WTC11 (cell line): ENCODE measurements around the gene RGS16. TPM values are rescaled to one million over a fixed set of nuclear protein-coding genes. Genes with fewer than 3 reads are reported as not detected.

Source experiments
- ATAC-seq: fragments of 200-7000 bp; cut with Tn5 transposase; 2 replicates; pipeline ENCODE4 v1.10.0; 2021; ENCODE audit warnings: mild to moderate bottlenecking, moderate library complexity
- CTCF ChIA-PET: fragments of 300-600 bp; sonication (Branson Sonifier 250); formaldehyde crosslinking; loops from one replicate; lab custom pipeline; 2021; ENCODE audit warnings: antibody characterized with exemption; lab: Charles Lee
- POLR2A ChIA-PET: fragments of 350-600 bp; sonication (Branson Sonifier 250); formaldehyde crosslinking; loops from one replicate; lab custom pipeline; 2021; ENCODE audit warnings: antibody characterized with exemption; lab: Charles Lee
- DNase-seq: peaks from one replicate; pipeline ENCODE4 v3.0.0; 2021; ENCODE audit warnings: low spot score
- H3K27ac Mint-ChIP-seq: 2 replicates; pipeline ENCODE4 v1.8.0; 2021; ENCODE audit warnings: mixed read lengths
- H3K27me3 Mint-ChIP-seq: 2 replicates; pipeline ENCODE4 v1.8.0; 2021; ENCODE audit warnings: low read depth, mild to moderate bottlenecking, moderate library complexity, mixed read lengths
- H3K36me3 Mint-ChIP-seq: 2 replicates; pipeline ENCODE4 v1.8.0; 2021; ENCODE audit warnings: mixed read lengths
- H3K4me1 Mint-ChIP-seq: 2 replicates; pipeline ENCODE4 v1.8.0; 2022; ENCODE audit warnings: mixed read lengths
- H3K4me3 Mint-ChIP-seq: 2 replicates; pipeline ENCODE4 v1.8.0; 2021; ENCODE audit warnings: mild to moderate bottlenecking, moderate library complexity, mixed read lengths
- H3K9me3 Mint-ChIP-seq: 2 replicates; pipeline ENCODE4 v1.8.0; 2021; ENCODE audit warnings: mixed read lengths
- CTCF ChIP-seq: fragments of 200-600 bp; IDR thresholded peaks from 2 replicates; pipeline ENCODE4 v1.8.0; 2022; ENCODE audit warnings: antibody characterized with exemption
- ERG ChIP-seq: fragments of 250-450 bp; sonication (Bioruptor Pico); IDR thresholded peaks from 2 replicates; pipeline ENCODE4 v1.8.0; 2021; ENCODE audit warnings: mild to moderate bottlenecking
- ESRRA ChIP-seq: sonication (generic); formaldehyde crosslinking; IDR thresholded peaks from 2 replicates; pipeline ENCODE4 v1.8.1; 2022; ENCODE audit warnings: mild to moderate bottlenecking, missing genetic modification reagents, borderline replicate concordance
- FOXK1 ChIP-seq: sonication (generic); formaldehyde crosslinking; IDR thresholded peaks from 2 replicates; pipeline ENCODE4 v1.8.0; 2022; ENCODE audit warnings: mild to moderate bottlenecking, moderate library complexity, missing genetic modification reagents
- FOXP1 ChIP-seq: sonication (generic); formaldehyde crosslinking; IDR thresholded peaks from 2 replicates; pipeline ENCODE4 v1.8.0; 2022; ENCODE audit warnings: missing genetic modification reagents, mild to moderate bottlenecking, moderate library complexity, borderline replicate concordance
- JUN ChIP-seq: sonication (generic); formaldehyde crosslinking; IDR thresholded peaks from 2 replicates; pipeline ENCODE4 v1.8.0; 2023; ENCODE audit warnings: mild to moderate bottlenecking, missing genetic modification reagents
- NR2C2 ChIP-seq: sonication (generic); formaldehyde crosslinking; IDR thresholded peaks from 2 replicates; pipeline ENCODE4 v1.8.0; 2022; ENCODE audit warnings: mild to moderate bottlenecking, missing genetic modification reagents
- PRRX2 ChIP-seq: fragments of 250-450 bp; sonication (Bioruptor Pico); IDR thresholded peaks from 2 replicates; pipeline ENCODE4 v1.8.0; 2021; ENCODE audit warnings: mild to moderate bottlenecking
- RELA ChIP-seq: sonication (generic); formaldehyde crosslinking; IDR thresholded peaks from 2 replicates; pipeline ENCODE4 v1.8.1; 2022; ENCODE audit warnings: missing genetic modification reagents, mild to moderate bottlenecking, borderline replicate concordance
- SMAD3 ChIP-seq: sonication (generic); formaldehyde crosslinking; IDR thresholded peaks from 2 replicates; pipeline ENCODE4 v1.8.0; 2022; ENCODE audit warnings: missing genetic modification reagents, mild to moderate bottlenecking, borderline replicate concordance
- SMAD4 ChIP-seq: sonication (generic); formaldehyde crosslinking; IDR thresholded peaks from 2 replicates; pipeline ENCODE4 v1.8.0; 2022; ENCODE audit warnings: mild to moderate bottlenecking, missing genetic modification reagents
- TEAD4 ChIP-seq: sonication (generic); formaldehyde crosslinking; IDR thresholded peaks from 2 replicates; pipeline ENCODE4 v1.8.0; 2022; ENCODE audit warnings: mild to moderate bottlenecking, missing genetic modification reagents
- USF1 ChIP-seq: sonication (generic); formaldehyde crosslinking; IDR thresholded peaks from 2 replicates; pipeline ENCODE4 v1.8.0; 2022; ENCODE audit warnings: mild to moderate bottlenecking, missing genetic modification reagents
- ZNF138 ChIP-seq: sonication (generic); formaldehyde crosslinking; conservative IDR thresholded peaks from 2 replicates; pipeline ENCODE4 v1.8.1; 2022; ENCODE audit warnings: mild to moderate bottlenecking, moderate library complexity, missing genetic modification reagents
- ZNF232 ChIP-seq: sonication (generic); formaldehyde crosslinking; IDR thresholded peaks from 2 replicates; pipeline ENCODE4 v1.8.0; 2022; ENCODE audit warnings: mild to moderate bottlenecking, missing genetic modification reagents
- ZNF281 ChIP-seq: sonication (generic); formaldehyde crosslinking; IDR thresholded peaks from 2 replicates; pipeline ENCODE4 v1.8.0; 2023; ENCODE audit warnings: mild to moderate bottlenecking, missing genetic modification reagents
- ZNF396 ChIP-seq: fragments of 250-450 bp; sonication (Bioruptor Pico); IDR thresholded peaks from 2 replicates; pipeline ENCODE4 v1.8.0; 2021; ENCODE audit warnings: mild to moderate bottlenecking, moderate library complexity, borderline replicate concordance
- ZNF423 ChIP-seq: fragments of 250-450 bp; sonication (Bioruptor Pico); IDR thresholded peaks from 2 replicates; pipeline ENCODE4 v2.1.2; 2022; ENCODE audit warnings: mild to moderate bottlenecking, moderate library complexity
- total RNA-seq: library from RNA; stranded (reverse); gene quantifications from 3 replicates; pipeline ENCODE4 v1.2.3, GENCODE V29; 2021
- TF ChIP-seq, protein P1 (sequence below): sonication (generic); formaldehyde crosslinking; IDR thresholded peaks from 2 replicates; pipeline ENCODE4 v1.8.1; 2022; ENCODE audit warnings: mild to moderate bottlenecking, missing genetic modification reagents, moderate library complexity, borderline replicate concordance
- TF ChIP-seq, protein P2 (sequence below): sonication (generic); formaldehyde crosslinking; conservative IDR thresholded peaks from 2 replicates; pipeline ENCODE4 v1.8.1; 2023; ENCODE audit warnings: mild to moderate bottlenecking, low read depth, missing genetic modification reagents, moderate library complexity
- TF ChIP-seq, protein P3 (sequence below): sonication (generic); formaldehyde crosslinking; IDR thresholded peaks from 2 replicates; pipeline ENCODE4 v1.8.0; 2022; ENCODE audit warnings: mild to moderate bottlenecking, missing genetic modification reagents

Gene RGS16
- total RNA-seq, 1 experiment from 2014 or later: 17.8 TPM

GRCh38 chr1:182596934-182597333, 7.3 kb downstream of the RGS16 start (continued):
- TF ChIP-seq, protein P1, sequence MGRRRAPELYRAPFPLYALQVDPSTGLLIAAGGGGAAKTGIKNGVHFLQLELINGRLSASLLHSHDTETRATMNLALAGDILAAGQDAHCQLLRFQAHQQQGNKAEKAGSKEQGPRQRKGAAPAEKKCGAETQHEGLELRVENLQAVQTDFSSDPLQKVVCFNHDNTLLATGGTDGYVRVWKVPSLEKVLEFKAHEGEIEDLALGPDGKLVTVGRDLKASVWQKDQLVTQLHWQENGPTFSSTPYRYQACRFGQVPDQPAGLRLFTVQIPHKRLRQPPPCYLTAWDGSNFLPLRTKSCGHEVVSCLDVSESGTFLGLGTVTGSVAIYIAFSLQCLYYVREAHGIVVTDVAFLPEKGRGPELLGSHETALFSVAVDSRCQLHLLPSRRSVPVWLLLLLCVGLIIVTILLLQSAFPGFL: no peak
- TF ChIP-seq NR2C2 (no peak), SMAD3 (no peak), RELA (CRISPR knock-in tag) (no peak), ZNF423 (CRISPR knock-in tag) (no peak), PRRX2 (CRISPR knock-in tag) (no peak), ESRRA (CRISPR knock-in tag) (no peak), FOXK1 (CRISPR knock-in tag) (no peak), SMAD4 (no peak)
- TF ChIP-seq, protein P2, sequence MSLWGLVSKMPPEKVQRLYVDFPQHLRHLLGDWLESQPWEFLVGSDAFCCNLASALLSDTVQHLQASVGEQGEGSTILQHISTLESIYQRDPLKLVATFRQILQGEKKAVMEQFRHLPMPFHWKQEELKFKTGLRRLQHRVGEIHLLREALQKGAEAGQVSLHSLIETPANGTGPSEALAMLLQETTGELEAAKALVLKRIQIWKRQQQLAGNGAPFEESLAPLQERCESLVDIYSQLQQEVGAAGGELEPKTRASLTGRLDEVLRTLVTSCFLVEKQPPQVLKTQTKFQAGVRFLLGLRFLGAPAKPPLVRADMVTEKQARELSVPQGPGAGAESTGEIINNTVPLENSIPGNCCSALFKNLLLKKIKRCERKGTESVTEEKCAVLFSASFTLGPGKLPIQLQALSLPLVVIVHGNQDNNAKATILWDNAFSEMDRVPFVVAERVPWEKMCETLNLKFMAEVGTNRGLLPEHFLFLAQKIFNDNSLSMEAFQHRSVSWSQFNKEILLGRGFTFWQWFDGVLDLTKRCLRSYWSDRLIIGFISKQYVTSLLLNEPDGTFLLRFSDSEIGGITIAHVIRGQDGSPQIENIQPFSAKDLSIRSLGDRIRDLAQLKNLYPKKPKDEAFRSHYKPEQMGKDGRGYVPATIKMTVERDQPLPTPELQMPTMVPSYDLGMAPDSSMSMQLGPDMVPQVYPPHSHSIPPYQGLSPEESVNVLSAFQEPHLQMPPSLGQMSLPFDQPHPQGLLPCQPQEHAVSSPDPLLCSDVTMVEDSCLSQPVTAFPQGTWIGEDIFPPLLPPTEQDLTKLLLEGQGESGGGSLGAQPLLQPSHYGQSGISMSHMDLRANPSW (CRISPR knock-in tag): no peak

GRCh38 chr1:182595641-182596240, 8.4 kb downstream of the RGS16 start:
- H3K4me3 Mint-ChIP-seq: no peak overlapping the region
- no peaks in the 10 kb centered on the region for H3K9me3 Mint-ChIP-seq
- POLR2A ChIA-PET: interaction anchor here (1.1 to 1.3 kb wide), 2 partner anchors 187 to 188 kb away, joined by 3 read pairs; no protein-coding TSS in a partner anchor
- no peaks in the 10 kb centered on the region; the same call in 1 of the 2 replicates for H3K36me3 Mint-ChIP-seq
- CTCF ChIA-PET: interaction anchor here (0.6 to 16.0 kb wide), 35 partner anchors 9 to 515 kb away, joined by 3 to 669 read pairs (median 4); partner anchors contain the start of genes NPL and RGS16
- no peak overlapping the region for H3K27ac Mint-ChIP-seq
- H3K4me1 Mint-ChIP-seq: peaks cover 7% of the 10 kb centered on the region; the same call in 1 of the 2 replicates
- DNase-seq (peak; percentile 84), ATAC-seq (peak; percentile 74)
- H3K27me3 Mint-ChIP-seq: no peaks in the 10 kb centered on the region
- TF ChIP-seq CTCF: peak; percentile 70
- no peak for TF ChIP-seq ZNF281 (CRISPR knock-in tag)
- no peak for TF ChIP-seq ZNF396 (CRISPR knock-in tag)

- H3K4me1 Mint-ChIP-seq: peaks cover 19% of the 10 kb centered on the region
- CTCF ChIA-PET: interaction anchor here (0.6 to 2.7 kb wide), 11 partner anchors 10 to 509 kb away, joined by 3 to 14 read pairs (median 5); no protein-coding TSS in a partner anchor
- no peak for TF ChIP-seq SMAD4
- TF ChIP-seq USF1 (CRISPR knock-in tag): no peak
- no peak for TF ChIP-seq TEAD4 (CRISPR knock-in tag)
- TF ChIP-seq ZNF138 (CRISPR knock-in tag): no peak
- TF ChIP-seq, protein P3, sequence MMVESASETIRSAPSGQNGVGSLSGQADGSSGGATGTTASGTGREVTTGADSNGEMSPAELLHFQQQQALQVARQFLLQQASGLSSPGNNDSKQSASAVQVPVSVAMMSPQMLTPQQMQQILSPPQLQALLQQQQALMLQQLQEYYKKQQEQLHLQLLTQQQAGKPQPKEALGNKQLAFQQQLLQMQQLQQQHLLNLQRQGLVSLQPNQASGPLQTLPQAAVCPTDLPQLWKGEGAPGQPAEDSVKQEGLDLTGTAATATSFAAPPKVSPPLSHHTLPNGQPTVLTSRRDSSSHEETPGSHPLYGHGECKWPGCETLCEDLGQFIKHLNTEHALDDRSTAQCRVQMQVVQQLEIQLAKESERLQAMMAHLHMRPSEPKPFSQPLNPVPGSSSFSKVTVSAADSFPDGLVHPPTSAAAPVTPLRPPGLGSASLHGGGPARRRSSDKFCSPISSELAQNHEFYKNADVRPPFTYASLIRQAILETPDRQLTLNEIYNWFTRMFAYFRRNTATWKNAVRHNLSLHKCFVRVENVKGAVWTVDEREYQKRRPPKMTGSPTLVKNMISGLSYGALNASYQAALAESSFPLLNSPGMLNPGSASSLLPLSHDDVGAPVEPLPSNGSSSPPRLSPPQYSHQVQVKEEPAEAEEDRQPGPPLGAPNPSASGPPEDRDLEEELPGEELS (CRISPR knock-in tag): no peak
- no peak for TF ChIP-seq ERG
- TF ChIP-seq FOXP1: no peak
- TF ChIP-seq ZNF232 (CRISPR knock-in tag): no peak
- TF ChIP-seq JUN (CRISPR knock-in tag): no peak
- no peak for TF ChIP-seq FOXK1 (CRISPR knock-in tag)
Measured at GRCh38 chr1:182589931-182590330, 14.3 kb downstream of the RGS16 start.

More at GRCh38 chr1:182589931-182590330, 14.3 kb downstream of the RGS16 start:
- H3K27ac Mint-ChIP-seq: no peak overlapping the region
- DNase-seq: no peak
- H3K4me3 Mint-ChIP-seq: no peak overlapping the region
- peaks cover 11% of the 10 kb centered on the region for H3K9me3 Mint-ChIP-seq
- peaks cover 3% of the 10 kb centered on the region; the same call in 1 of the 2 replicates for H3K27me3 Mint-ChIP-seq
- POLR2A ChIA-PET: no interaction called here
- no peak for ATAC-seq
- H3K36me3 Mint-ChIP-seq: no peaks in the 10 kb centered on the region
